ENCODE measurements around the gene CCSER2.

The CCSER2 gene

GRCh38 chr10:84550756-84551436, 222.5 kb downstream of the CCSER2 start:
- no peak for DNase-seq

- no peak for DNase-seq
These were observed 223.2 kb downstream of the CCSER2 start for GRCh38 chr10:84551437-84552120.

GRCh38 chr10:84552478-84552877, 224.1 kb downstream of the CCSER2 start:
- no peak for DNase-seq

- DNase-seq = peak; percentile 6
These were observed 234.2 kb downstream of the CCSER2 start for GRCh38 chr10:84562592-84562991.

GRCh38 chr10:84563355-84563754, 235.0 kb downstream of the CCSER2 start:
- peak; percentile 73 for DNase-seq

GRCh38 chr10:84563868-84564267, 235.5 kb downstream of the CCSER2 start:
- no peak for DNase-seq

GRCh38 chr10:84565881-84566582, 237.6 kb downstream of the CCSER2 start:
- no peak for DNase-seq

- DNase-seq = no peak
These were observed 238.7 kb downstream of the CCSER2 start for GRCh38 chr10:84567133-84567532.
